ENCODE data around the gene MTG2.

GRCh38 chr20:62158088-62158400 lies 24.8 kb upstream of the MTG2 start:
- TF ChIP-seq, protein P1, sequence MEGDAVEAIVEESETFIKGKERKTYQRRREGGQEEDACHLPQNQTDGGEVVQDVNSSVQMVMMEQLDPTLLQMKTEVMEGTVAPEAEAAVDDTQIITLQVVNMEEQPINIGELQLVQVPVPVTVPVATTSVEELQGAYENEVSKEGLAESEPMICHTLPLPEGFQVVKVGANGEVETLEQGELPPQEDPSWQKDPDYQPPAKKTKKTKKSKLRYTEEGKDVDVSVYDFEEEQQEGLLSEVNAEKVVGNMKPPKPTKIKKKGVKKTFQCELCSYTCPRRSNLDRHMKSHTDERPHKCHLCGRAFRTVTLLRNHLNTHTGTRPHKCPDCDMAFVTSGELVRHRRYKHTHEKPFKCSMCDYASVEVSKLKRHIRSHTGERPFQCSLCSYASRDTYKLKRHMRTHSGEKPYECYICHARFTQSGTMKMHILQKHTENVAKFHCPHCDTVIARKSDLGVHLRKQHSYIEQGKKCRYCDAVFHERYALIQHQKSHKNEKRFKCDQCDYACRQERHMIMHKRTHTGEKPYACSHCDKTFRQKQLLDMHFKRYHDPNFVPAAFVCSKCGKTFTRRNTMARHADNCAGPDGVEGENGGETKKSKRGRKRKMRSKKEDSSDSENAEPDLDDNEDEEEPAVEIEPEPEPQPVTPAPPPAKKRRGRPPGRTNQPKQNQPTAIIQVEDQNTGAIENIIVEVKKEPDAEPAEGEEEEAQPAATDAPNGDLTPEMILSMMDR (IDR thresholded peaks at IDR 0.05; ENCODE audit: low read depth, low read length), result no peak
- TF ChIP-seq EZH2phosphoT487 (IDR thresholded peaks at IDR 0.05; ENCODE audit: low read depth), result no peak
